CD8-positive, alpha-beta memory T cell (primary cell): ENCODE results near the gene SRSF11. TPM values are rescaled to one million over a fixed set of nuclear protein-coding genes. Genes with fewer than 3 reads are reported as not detected.
A peak's percentile ranks its signal among the peaks of the same experiment; 100 is the strongest.
"Not testable (repeated sequence)": the region's sequence is repeated elsewhere in the genome, so short reads cannot be mapped to it uniquely, and the experiment has no call there.

Experiments used
- CTCF ChIA-PET: fragments of 350-600 bp; sonication (Branson Sonifier 250); formaldehyde crosslinking; loops from one replicate; lab custom pipeline; 2021; ENCODE audit warnings: antibody characterized with exemption; lab: Charles Lee
- POLR2A ChIA-PET: fragments of 350-600 bp; sonication (Branson Sonifier 250); formaldehyde crosslinking; loops from one replicate; lab custom pipeline; 2021; ENCODE audit warnings: antibody characterized with exemption; lab: Charles Lee
- DNase-seq, 5 donors: peaks; one replicate each; pipeline versions ENCODE4 v3.0.0 to v3.0.0-alpha.2; 2020 to 2022; ENCODE audit warnings: mixed read lengths in 1 of 5
- H3K27ac ChIP-seq: one replicate; pipeline ENCODE4 v1.7.0; 2013; ENCODE audit warnings: low read depth, mild to moderate bottlenecking, low read length, moderate library complexity
- H3K27me3 ChIP-seq: 2 replicates; pipeline ENCODE4 v1.7.0; 2013; ENCODE audit warnings: low read length, mild to moderate bottlenecking; ENCODE audit not compliant: insufficient read depth, poor library complexity, severe bottlenecking
- H3K36me3 ChIP-seq: 2 replicates; pipeline ENCODE4 v1.7.0; 2013; ENCODE audit warnings: mild to moderate bottlenecking, low read length, moderate library complexity; ENCODE audit not compliant: insufficient read depth
- H3K4me1 ChIP-seq: 2 replicates; pipeline ENCODE4 v1.7.0; 2013; ENCODE audit warnings: mild to moderate bottlenecking, low read length, moderate library complexity; ENCODE audit not compliant: insufficient read depth
- H3K4me3 ChIP-seq: 2 replicates; pipeline ENCODE4 v1.7.0; 2013; ENCODE audit warnings: mild to moderate bottlenecking, low read length
- H3K9me3 ChIP-seq: 2 replicates; pipeline ENCODE4 v1.7.0; 2013; ENCODE audit warnings: mild to moderate bottlenecking, low read length
- H3K27ac Mint-ChIP-seq, 8 donors: one replicate each; pipeline ENCODE4 v1.8.0; 2020 to 2021; ENCODE audit warnings: mixed read lengths in 8 of 8, mild to moderate bottlenecking in 6 of 8, inconsistent platforms in 3 of 8, moderate library complexity in 3 of 8
- H3K27me3 Mint-ChIP-seq, 2 donors: one replicate each; pipeline ENCODE4 v1.8.0; 2020 to 2021; ENCODE audit warnings: mixed read lengths in 2 of 2, mild to moderate bottlenecking in 1 of 2, moderate library complexity in 1 of 2
- H3K36me3 Mint-ChIP-seq, 3 donors: one replicate each; pipeline ENCODE4 v1.8.0; 2020 to 2021; ENCODE audit warnings: mixed read lengths in 3 of 3, inconsistent platforms in 1 of 3, mild to moderate bottlenecking in 1 of 3
- H3K4me1 Mint-ChIP-seq, 3 donors: one replicate each; pipeline ENCODE4 v1.8.0; 2020 to 2021; ENCODE audit warnings: mixed read lengths in 3 of 3, inconsistent platforms in 1 of 3, mild to moderate bottlenecking in 1 of 3
- H3K4me3 Mint-ChIP-seq, 7 donors: one replicate each; pipeline ENCODE4 v1.8.0; 2020 to 2021; ENCODE audit warnings: mixed read lengths in 7 of 7, mild to moderate bottlenecking in 6 of 7, moderate library complexity in 4 of 7, inconsistent platforms in 2 of 7
- H3K9me3 Mint-ChIP-seq, 5 donors: one replicate each; pipeline ENCODE4 v1.8.0; 2020 to 2022; ENCODE audit warnings: mixed read lengths in 5 of 5, mild to moderate bottlenecking in 3 of 5, moderate library complexity in 2 of 5, inconsistent platforms in 1 of 5
- polyA plus RNA-seq: library from polyadenylated mRNA; unstranded; fragments of 300-500 nt; fragmentation: Illumina TruSeq; gene quantifications from one replicate; pipeline ENCODE4 v1.2.3, GENCODE V29; 2021
- total RNA-seq, 2 experiments: library from RNA; stranded (reverse); gene quantifications; one replicate each; pipeline ENCODE4 v1.2.3, GENCODE V29; 2021

Gene SRSF11
- total RNA-seq: 100 to 1,000 TPM; 160 TPM
- polyA plus RNA-seq: 104 TPM

GRCh38 chr1:70221238-70222121 is at the start of gene SRSF11:
SRSF11 (plus strand) TSS chr1:70221380; CDS start chr1:70221637, 257 bp downstream.
- Histone ChIP-seq H3K27ac (peak within 1 kb of the TSS; percentile 98), H3K36me3 (peaks cover 5% of the 10 kb centered on the region), H3K27me3 (no peaks in the 10 kb centered on the region), H3K4me3 (peak within 1 kb of the TSS; percentile 88), H3K9me3 (no peaks in the 10 kb centered on the region), H3K4me1 (peaks cover 38% of the 10 kb centered on the region)
- no peaks in the 10 kb centered on the region for H3K9me3 Mint-ChIP-seq
- ChIA-PET CTCF (interaction anchor here (0.9 to 2.3 kb wide), 8 partner anchors 10 to 859 kb away, joined by 3 to 10 read pairs (median 4); partner anchors contain the start of genes CTH and ZRANB2), POLR2A (interaction anchor here (0.6 to 2.6 kb wide), 8 partner anchors 13 to 860 kb away, joined by 3 to 25 read pairs (median 10); partner anchors contain the start of genes ANKRD13C, CTH, LRRC40 and ZRANB2)
- H3K4me1 Mint-ChIP-seq: peaks cover 49 to 68% (median 64%) of the 10 kb centered on the region in 3 donors
- peak; percentile 94 to 97 (median 96) for DNase-seq
- peaks cover 0 to 2% of the 10 kb centered on the region in 2 donors for H3K27me3 Mint-ChIP-seq
- H3K36me3 Mint-ChIP-seq: peaks cover 0 to 52% (median 11%) of the 10 kb centered on the region in 3 donors
- H3K4me3 Mint-ChIP-seq: peak within 1 kb of the TSS; percentile 92 to 98 (median 94)
- H3K27ac Mint-ChIP-seq: peak within 1 kb of the TSS; percentile 97 to 99 (median 98)

- Histone ChIP-seq H3K4me3 (no peak overlapping the region), H3K36me3 (peaks cover 5% of the 10 kb centered on the region), H3K9me3 (no peaks in the 10 kb centered on the region), H3K4me1 (no peaks in the 10 kb centered on the region), H3K27ac (no peak overlapping the region), H3K27me3 (no peaks in the 10 kb centered on the region)
- Mint-ChIP-seq H3K4me3 (no peak overlapping the region), H3K27ac (no peak overlapping the region), H3K27me3 (no peaks in the 10 kb centered on the region), H3K9me3 (no peaks in the 10 kb centered on the region), H3K36me3 (peaks cover 0 to 52% (median 14%) of the 10 kb centered on the region in 3 donors), H3K4me1 (peaks cover 0 to 5% (median 2%) of the 10 kb centered on the region in 3 donors)
- CTCF ChIA-PET: no interaction called here
- no peak for DNase-seq
- POLR2A ChIA-PET: no interaction called here
Measured at GRCh38 chr1:70171512-70171911, 49.7 kb upstream of the SRSF11 start.

- H3K9me3 ChIP-seq, H3K4me3 ChIP-seq, H3K9me3 Mint-ChIP-seq, H3K27me3 Mint-ChIP-seq, H3K4me1 ChIP-seq, CTCF ChIA-PET, DNase-seq, H3K27ac ChIP-seq, H3K27me3 ChIP-seq, H3K36me3 ChIP-seq, H3K4me3 Mint-ChIP-seq, POLR2A ChIA-PET: not testable (repeated sequence)
- H3K36me3 Mint-ChIP-seq: peaks cover 0 to 42% (median 23%) of the 10 kb centered on the region in 3 donors
- H3K4me1 Mint-ChIP-seq: peaks cover 4 to 12% (median 8%) of the 10 kb centered on the region in 3 donors
- H3K27ac Mint-ChIP-seq: peak overlapping the region in 1 of 8 donors; percentile 62
Measured at GRCh38 chr1:70185181-70185580, 36.0 kb upstream of the SRSF11 start.

GRCh38 chr1:70188522-70188921 is 32.7 kb upstream of the SRSF11 start:
- ChIA-PET CTCF (no interaction called here), POLR2A (no interaction called here)
- Mint-ChIP-seq H3K9me3 (no peaks in the 10 kb centered on the region), H3K4me1 (peaks cover 12 to 36% (median 30%) of the 10 kb centered on the region in 3 donors), H3K36me3 (peaks cover 9 to 32% (median 15%) of the 10 kb centered on the region in 3 donors), H3K27me3 (no peaks in the 10 kb centered on the region), H3K4me3 (no peak overlapping the region), H3K27ac (no peak overlapping the region)
- Histone ChIP-seq H3K27ac (no peak overlapping the region), H3K36me3 (no peaks in the 10 kb centered on the region), H3K9me3 (no peaks in the 10 kb centered on the region), H3K27me3 (no peaks in the 10 kb centered on the region), H3K4me3 (no peak overlapping the region), H3K4me1 (no peaks in the 10 kb centered on the region)
- no peak for DNase-seq

GRCh38 chr1:70190180-70190579 is 31.0 kb upstream of the SRSF11 start:
- H3K27me3 Mint-ChIP-seq: no peaks in the 10 kb centered on the region
- CTCF ChIA-PET: no interaction called here
- peaks cover 12 to 45% (median 33%) of the 10 kb centered on the region in 3 donors for H3K4me1 Mint-ChIP-seq
- Histone ChIP-seq H3K9me3 (no peaks in the 10 kb centered on the region), H3K4me3 (no peak overlapping the region), H3K27ac (no peak overlapping the region), H3K36me3 (no peaks in the 10 kb centered on the region), H3K27me3 (no peaks in the 10 kb centered on the region), H3K4me1 (no peaks in the 10 kb centered on the region)
- H3K9me3 Mint-ChIP-seq: no peaks in the 10 kb centered on the region
- H3K4me3 Mint-ChIP-seq: no peak overlapping the region
- DNase-seq: no peak
- POLR2A ChIA-PET: interaction anchor here (1.1 kb wide), 1 partner anchor 30 kb away, joined by 12 read pairs; no protein-coding TSS in a partner anchor
- peaks cover 9 to 22% (median 10%) of the 10 kb centered on the region in 3 donors for H3K36me3 Mint-ChIP-seq
- H3K27ac Mint-ChIP-seq: no peak overlapping the region

GRCh38 chr1:70192446-70192845 is 28.7 kb upstream of the SRSF11 start:
- H3K27ac Mint-ChIP-seq, H3K4me1 ChIP-seq, H3K4me3 ChIP-seq, H3K27me3 ChIP-seq, CTCF ChIA-PET, H3K27me3 Mint-ChIP-seq, H3K27ac ChIP-seq, H3K4me3 Mint-ChIP-seq, H3K9me3 Mint-ChIP-seq, DNase-seq, H3K36me3 ChIP-seq, H3K9me3 ChIP-seq, POLR2A ChIA-PET: not testable (repeated sequence)
- Mint-ChIP-seq H3K4me1 (peaks cover 12 to 56% (median 39%) of the 10 kb centered on the region in 3 donors), H3K36me3 (peaks cover 0 to 16% (median 9%) of the 10 kb centered on the region in 3 donors)

- CTCF ChIA-PET: interaction anchor here (0.6 kb wide), 1 partner anchor 697 kb away, joined by 3 read pairs; no protein-coding TSS in a partner anchor
- Histone ChIP-seq H3K27ac (no peak overlapping the region), H3K36me3 (no peaks in the 10 kb centered on the region), H3K9me3 (no peaks in the 10 kb centered on the region), H3K4me3 (no peak overlapping the region), H3K4me1 (no peaks in the 10 kb centered on the region), H3K27me3 (no peaks in the 10 kb centered on the region)
- Mint-ChIP-seq H3K27ac (no peak overlapping the region), H3K36me3 (peaks cover 0 to 16% (median 9%) of the 10 kb centered on the region in 3 donors), H3K27me3 (no peaks in the 10 kb centered on the region), H3K4me1 (peaks cover 10 to 63% (median 45%) of the 10 kb centered on the region in 3 donors), H3K4me3 (no peak overlapping the region), H3K9me3 (no peaks in the 10 kb centered on the region)
- DNase-seq: no peak
- POLR2A ChIA-PET: no interaction called here
Measured at GRCh38 chr1:70194601-70195000, 26.6 kb upstream of the SRSF11 start.

- peaks cover 0 to 16% (median 9%) of the 10 kb centered on the region in 3 donors for H3K36me3 Mint-ChIP-seq
- Histone ChIP-seq H3K27ac (no peak overlapping the region), H3K4me3 (no peak overlapping the region), H3K4me1 (no peaks in the 10 kb centered on the region), H3K9me3 (no peaks in the 10 kb centered on the region), H3K36me3 (no peaks in the 10 kb centered on the region), H3K27me3 (no peaks in the 10 kb centered on the region)
- ChIA-PET POLR2A (no interaction called here), CTCF (no interaction called here)
- no peaks in the 10 kb centered on the region for H3K9me3 Mint-ChIP-seq
- H3K27me3 Mint-ChIP-seq: no peaks in the 10 kb centered on the region
- no peak overlapping the region for H3K4me3 Mint-ChIP-seq
- peaks cover 10 to 57% (median 41%) of the 10 kb centered on the region in 3 donors for H3K4me1 Mint-ChIP-seq
- H3K27ac Mint-ChIP-seq: no peak overlapping the region
- DNase-seq: no peak
Measured at GRCh38 chr1:70195342-70195741, 25.8 kb upstream of the SRSF11 start.
